Fibroblast of lung (primary cell): ENCODE measurements around the gene SPTAN1. TPM values are rescaled to one million over a fixed set of nuclear protein-coding genes. Genes with fewer than 3 reads are reported as not detected.

Experiments
- DNase-seq, 2 donors: peaks; one replicate each; pipeline versions ENCODE4 v3.0.0 to v3.0.0-alpha.2; 2010; ENCODE audit warnings: low read depth in 2 of 2
- H2AFZ ChIP-seq: 2 replicates; pipeline ENCODE4 v1.5.1; 2012; ENCODE audit warnings: low read length, control low read depth, inconsistent platforms
- H3K27ac ChIP-seq: 2 replicates; pipeline ENCODE4 v1.5.1; 2011; ENCODE audit warnings: low read length, control low read depth; ENCODE audit not compliant: insufficient read depth
- H3K27me3 ChIP-seq: 2 replicates; pipeline ENCODE4 v1.5.1; 2011; ENCODE audit warnings: mild to moderate bottlenecking, low read length; ENCODE audit not compliant: control insufficient read depth, insufficient read depth
- H3K36me3 ChIP-seq: 2 replicates; pipeline ENCODE4 v1.5.1; 2011; ENCODE audit warnings: low read length; ENCODE audit not compliant: control insufficient read depth, insufficient read depth
- H3K4me1 ChIP-seq: 2 replicates; pipeline ENCODE4 v1.5.1; 2011; ENCODE audit warnings: low read length; ENCODE audit not compliant: control insufficient read depth, insufficient read depth; ENCODE audit errors: extremely low read depth
- H3K4me2 ChIP-seq: 2 replicates; pipeline ENCODE4 v1.5.1; 2011; ENCODE audit warnings: low read length, control low read depth; ENCODE audit not compliant: insufficient read depth; ENCODE audit errors: extremely low read depth
- H3K4me3 ChIP-seq, 4 experiments: fragments of 200-600 bp in 1 of 4; sonication (generic) in 1 of 4; replicated peaks in 1 of 4; 2 replicates each; pipeline ENCODE4 v1.5.1; 2011 to 2016; ENCODE audit warnings: low read length in 4 of 4, low read depth in 3 of 4, mild to moderate bottlenecking in 3 of 4, control low read depth in 2 of 4, inconsistent platforms in 1 of 4, mixed read lengths in 1 of 4; ENCODE audit not compliant: insufficient read depth in 1 of 4; ENCODE audit errors: control extremely low read depth in 1 of 4
- H3K79me2 ChIP-seq: 2 replicates; pipeline ENCODE4 v1.5.1; 2012; ENCODE audit warnings: mild to moderate bottlenecking, low read length, inconsistent platforms; ENCODE audit not compliant: control insufficient read depth, insufficient read depth
- H3K9ac ChIP-seq: 2 replicates; pipeline ENCODE4 v1.5.1; 2011; ENCODE audit warnings: mild to moderate bottlenecking, low read length, control low read depth; ENCODE audit not compliant: insufficient read depth
- H3K9me3 ChIP-seq: 2 replicates; pipeline ENCODE4 v1.5.1; 2012; ENCODE audit warnings: low read depth, low read length; ENCODE audit not compliant: control insufficient read depth, insufficient read depth
- H4K20me1 ChIP-seq: 2 replicates; pipeline ENCODE4 v1.5.1; 2011; ENCODE audit warnings: low read length; ENCODE audit not compliant: control insufficient read depth, insufficient read depth; ENCODE audit errors: extremely low read depth
- EZH2 ChIP-seq: IDR thresholded peaks from 2 replicates; pipeline ENCODE4 v1.5.1; 2012; ENCODE audit warnings: low read length, control low read depth, mild to moderate bottlenecking; ENCODE audit errors: missing control alignments
- polyA plus RNA-seq, 2 donors: library from polyadenylated mRNA; depleted of rRNA in 1 of 2; stranded (reverse) in 1 of 2; unstranded in 1 of 2; fragments of >200 nt; gene quantifications; 2 replicates each; pipeline ENCODE4 v1.2.1, GENCODE V29; 2011 to 2012; ENCODE audit warnings: missing spikeins in 1 of 2
- total RNA-seq: library from RNA; depleted of rRNA; stranded (reverse); fragments of >200 nt; gene quantifications from 2 replicates; pipeline ENCODE4 v1.2.1, GENCODE V29; 2014
- TF ChIP-seq, protein P1 (sequence below), 2 donors: IDR thresholded peaks in 1 of 2; conservative IDR thresholded peaks in 1 of 2; 1 replicate in 1 of 2; 2 replicates in 1 of 2; pipeline ENCODE4 v1.5.1; 2011 to 2012; ENCODE audit warnings: low read length in 2 of 2, control low read depth in 1 of 2, inconsistent platforms in 1 of 2, low read depth in 1 of 2, mild to moderate bottlenecking in 1 of 2

SPTAN1 gene
- total and polyA plus RNA-seq, 2 donors (not counting 1 experiment from before 2014, with no cell fraction given) = 189 to 518 TPM

DNA sequence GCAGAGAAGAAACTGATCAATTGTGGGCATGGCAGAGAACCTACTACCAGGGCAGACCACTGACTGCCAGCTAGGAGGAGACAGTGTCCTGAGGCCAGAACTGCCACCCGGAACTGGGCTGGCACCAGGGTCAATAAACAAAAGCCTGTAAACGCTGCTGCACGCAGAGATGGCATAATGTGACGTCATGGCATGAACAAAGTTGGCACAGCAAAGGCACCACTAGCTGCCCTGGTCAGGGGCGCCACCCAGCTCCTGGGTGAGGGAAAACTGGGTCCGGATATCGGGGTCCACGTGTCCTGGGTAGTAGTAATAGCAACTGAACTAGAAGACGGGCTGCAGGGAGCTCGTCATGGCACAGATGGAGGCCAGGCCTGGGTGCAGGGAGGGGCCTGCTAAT lies 72.2 kb downstream of the SPTAN1 start:
- Histone ChIP-seq H3K4me2 (no peak overlapping the region), H3K36me3 (peaks cover 55% of the 10 kb centered on the region), H3K4me1 (peaks cover 2% of the 10 kb centered on the region), H3K9me3 (no peaks in the 10 kb centered on the region), H3K27ac (no peak overlapping the region), H3K27me3 (no peaks in the 10 kb centered on the region), H3K79me2 (no peaks in the 10 kb centered on the region), H3K9ac (no peak overlapping the region), H2AFZ (no peak overlapping the region), H3K4me3 (no peak overlapping the region), H4K20me1 (no peaks in the 10 kb centered on the region)
- no peak for DNase-seq
- TF ChIP-seq, protein P1, sequence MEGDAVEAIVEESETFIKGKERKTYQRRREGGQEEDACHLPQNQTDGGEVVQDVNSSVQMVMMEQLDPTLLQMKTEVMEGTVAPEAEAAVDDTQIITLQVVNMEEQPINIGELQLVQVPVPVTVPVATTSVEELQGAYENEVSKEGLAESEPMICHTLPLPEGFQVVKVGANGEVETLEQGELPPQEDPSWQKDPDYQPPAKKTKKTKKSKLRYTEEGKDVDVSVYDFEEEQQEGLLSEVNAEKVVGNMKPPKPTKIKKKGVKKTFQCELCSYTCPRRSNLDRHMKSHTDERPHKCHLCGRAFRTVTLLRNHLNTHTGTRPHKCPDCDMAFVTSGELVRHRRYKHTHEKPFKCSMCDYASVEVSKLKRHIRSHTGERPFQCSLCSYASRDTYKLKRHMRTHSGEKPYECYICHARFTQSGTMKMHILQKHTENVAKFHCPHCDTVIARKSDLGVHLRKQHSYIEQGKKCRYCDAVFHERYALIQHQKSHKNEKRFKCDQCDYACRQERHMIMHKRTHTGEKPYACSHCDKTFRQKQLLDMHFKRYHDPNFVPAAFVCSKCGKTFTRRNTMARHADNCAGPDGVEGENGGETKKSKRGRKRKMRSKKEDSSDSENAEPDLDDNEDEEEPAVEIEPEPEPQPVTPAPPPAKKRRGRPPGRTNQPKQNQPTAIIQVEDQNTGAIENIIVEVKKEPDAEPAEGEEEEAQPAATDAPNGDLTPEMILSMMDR (conservative IDR thresholded peaks at IDR 0.05 in 1 of 2, IDR thresholded peaks at IDR 0.05 in 1 of 2; ENCODE audit: low read depth in 1 of 2, low read length in 2 of 2) = no peak
- no peak for TF ChIP-seq EZH2

DNA sequence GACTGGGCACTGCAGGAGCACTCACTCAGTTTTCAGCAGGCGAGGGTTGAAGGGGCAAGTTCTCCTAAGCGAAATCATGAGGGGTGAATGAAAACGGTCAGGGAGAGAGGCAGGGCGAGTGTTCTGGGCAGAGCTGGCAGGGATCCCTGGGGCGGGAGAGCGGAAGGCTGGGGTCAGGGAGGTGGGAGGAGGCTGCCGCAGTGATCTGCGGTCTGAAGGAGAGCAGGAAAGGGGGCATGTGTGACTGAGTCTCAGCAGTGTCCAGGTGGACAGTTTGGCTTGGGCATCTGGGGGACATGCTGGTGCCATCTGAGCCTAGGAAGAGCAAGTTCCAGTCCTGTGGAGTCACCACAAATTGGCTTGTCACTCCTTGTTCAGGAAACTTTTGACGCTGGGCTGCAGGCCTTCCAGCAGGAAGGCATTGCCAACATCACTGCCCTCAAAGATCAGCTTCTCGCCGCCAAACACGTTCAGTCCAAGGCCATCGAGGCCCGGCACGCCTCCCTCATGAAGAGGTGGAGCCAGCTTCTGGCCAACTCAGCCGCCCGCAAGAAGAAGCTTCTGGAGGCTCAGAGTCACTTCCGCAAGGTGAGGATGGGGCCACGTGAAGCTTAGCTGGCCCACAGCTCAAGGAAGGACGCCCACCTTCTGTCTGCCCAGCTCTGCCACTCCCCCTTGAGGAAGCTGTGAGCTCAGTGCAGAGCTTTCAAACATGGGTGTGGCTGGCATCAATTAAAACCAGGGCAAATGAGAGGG lies 73.2 kb downstream of the SPTAN1 start:
- Histone ChIP-seq H3K9me3 (no peaks in the 10 kb centered on the region), H3K27ac (no peak overlapping the region), H3K79me2 (no peaks in the 10 kb centered on the region), H3K27me3 (no peaks in the 10 kb centered on the region), H2AFZ (no peak overlapping the region), H3K36me3 (peaks cover 57% of the 10 kb centered on the region), H3K4me2 (no peak overlapping the region), H3K9ac (no peak overlapping the region), H3K4me3 (no peak overlapping the region), H3K4me1 (peaks cover 2% of the 10 kb centered on the region), H4K20me1 (no peaks in the 10 kb centered on the region)
- TF ChIP-seq, protein P1 (conservative IDR thresholded peaks at IDR 0.05 in 1 of 2, IDR thresholded peaks at IDR 0.05 in 1 of 2; ENCODE audit: low read depth in 1 of 2, low read length in 2 of 2) = no peak
- no peak for TF ChIP-seq EZH2
- DNase-seq = no peak

DNA sequence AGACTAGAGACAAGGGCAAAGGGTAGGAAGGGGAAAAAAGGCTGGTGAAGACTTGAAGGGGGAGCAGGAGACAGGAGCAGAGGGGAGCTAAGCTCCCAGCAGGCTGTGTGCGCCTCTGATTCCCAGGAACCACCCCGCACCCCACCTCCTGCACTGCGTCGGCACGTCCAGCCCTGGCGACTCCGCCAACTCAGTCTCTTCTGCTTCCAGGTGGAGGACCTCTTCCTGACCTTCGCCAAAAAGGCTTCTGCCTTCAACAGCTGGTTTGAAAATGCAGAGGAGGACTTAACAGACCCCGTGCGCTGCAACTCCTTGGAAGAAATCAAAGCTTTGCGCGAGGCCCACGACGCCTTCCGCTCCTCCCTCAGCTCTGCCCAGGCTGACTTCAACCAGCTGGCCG lies 73.8 kb downstream of the SPTAN1 start:
- H3K4me2 ChIP-seq = no peak overlapping the region
- H3K4me1 ChIP-seq = peaks cover 2% of the 10 kb centered on the region
- H3K27me3 ChIP-seq = no peaks in the 10 kb centered on the region
- no peaks in the 10 kb centered on the region for H3K79me2 ChIP-seq
- H3K27ac ChIP-seq = no peak overlapping the region
- TF ChIP-seq EZH2 = no peak
- TF ChIP-seq, protein P1 (conservative IDR thresholded peaks at IDR 0.05 in 1 of 2, IDR thresholded peaks at IDR 0.05 in 1 of 2; ENCODE audit: low read depth in 1 of 2, low read length in 2 of 2) = no peak
- no peak overlapping the region for H3K4me3 ChIP-seq
- DNase-seq = no peak
- no peak overlapping the region for H2AFZ ChIP-seq
- no peak overlapping the region for H3K9ac ChIP-seq
- no peaks in the 10 kb centered on the region for H3K9me3 ChIP-seq
- no peaks in the 10 kb centered on the region for H4K20me1 ChIP-seq
- H3K36me3 ChIP-seq = peaks cover 51% of the 10 kb centered on the region
